Kasumi-1 (cell line): ENCODE results near the gene CDC42BPB.

ENCODE experiments used
- DNase-seq, 2 experiments: peaks; one replicate each; lab custom pipeline; 2025; lab: John Stamatoyannopoulos, UW

Gene CDC42BPB

GRCh38 chr14:102943454-102943853 lies 113.9 kb downstream of the CDC42BPB start:
- DNase-seq = no peak

GRCh38 chr14:102942069-102942468 lies 115.3 kb downstream of the CDC42BPB start:
- DNase-seq = no peak

DNA sequence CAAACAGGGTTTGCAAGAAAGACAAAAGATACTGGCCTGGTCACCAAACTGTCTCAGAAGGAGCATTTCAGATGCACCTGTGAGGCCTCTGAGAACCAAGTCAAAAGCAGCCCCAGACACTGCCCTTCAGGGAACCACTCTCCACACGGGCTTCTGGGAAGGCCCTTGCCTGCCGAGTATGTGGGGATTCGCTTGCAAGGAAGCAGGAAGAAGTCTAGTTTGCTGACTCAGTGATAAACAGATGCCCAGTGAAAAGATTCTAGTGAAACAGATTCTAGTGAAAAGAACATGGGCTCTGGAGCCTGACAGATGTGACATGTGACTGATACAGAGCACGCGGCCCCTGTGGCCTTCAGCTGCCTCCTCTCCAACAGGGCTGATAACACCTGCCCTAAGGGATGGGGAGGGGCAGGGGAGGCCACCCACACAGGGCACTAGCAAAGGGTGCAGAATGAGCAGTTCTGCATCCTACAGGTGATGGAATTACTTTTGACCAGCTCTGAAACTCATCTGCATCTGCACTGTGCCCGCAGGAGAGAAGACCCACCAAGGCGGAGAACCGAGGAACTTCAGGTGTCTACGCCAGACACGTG lies 115.8 kb downstream of the CDC42BPB start:
- DNase-seq = no peak

DNA sequence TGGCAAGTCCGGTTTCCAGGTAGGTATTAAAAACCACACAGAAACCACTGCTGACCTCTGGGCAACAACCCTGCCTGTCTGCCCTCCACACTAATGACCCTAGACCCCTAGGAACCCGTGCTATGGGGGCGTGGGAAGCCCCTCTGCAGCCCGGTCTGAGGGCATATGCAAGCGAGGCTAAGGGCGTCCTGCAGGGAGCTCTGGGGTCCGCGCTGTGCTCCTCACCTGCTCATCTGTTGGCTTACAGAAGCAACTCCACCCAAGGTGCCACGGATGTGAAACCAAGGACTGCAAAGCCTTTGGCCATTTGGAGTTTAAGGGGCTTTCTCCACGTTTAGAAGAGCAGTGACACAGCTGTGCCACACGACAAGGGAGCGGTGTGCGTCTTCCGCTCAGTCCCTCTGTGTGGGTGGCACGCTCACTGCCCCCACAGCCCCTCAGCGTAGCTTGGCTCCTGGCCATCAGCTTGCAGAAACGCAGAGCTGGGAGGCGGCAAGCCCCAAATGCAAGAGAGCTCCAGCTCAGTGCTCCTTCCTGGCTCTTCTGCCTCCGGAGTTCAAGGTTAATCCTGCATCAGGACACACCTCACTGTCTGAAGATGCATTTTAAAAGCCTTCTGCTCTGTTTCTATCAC lies 116.5 kb downstream of the CDC42BPB start:
- no peak for DNase-seq

DNA sequence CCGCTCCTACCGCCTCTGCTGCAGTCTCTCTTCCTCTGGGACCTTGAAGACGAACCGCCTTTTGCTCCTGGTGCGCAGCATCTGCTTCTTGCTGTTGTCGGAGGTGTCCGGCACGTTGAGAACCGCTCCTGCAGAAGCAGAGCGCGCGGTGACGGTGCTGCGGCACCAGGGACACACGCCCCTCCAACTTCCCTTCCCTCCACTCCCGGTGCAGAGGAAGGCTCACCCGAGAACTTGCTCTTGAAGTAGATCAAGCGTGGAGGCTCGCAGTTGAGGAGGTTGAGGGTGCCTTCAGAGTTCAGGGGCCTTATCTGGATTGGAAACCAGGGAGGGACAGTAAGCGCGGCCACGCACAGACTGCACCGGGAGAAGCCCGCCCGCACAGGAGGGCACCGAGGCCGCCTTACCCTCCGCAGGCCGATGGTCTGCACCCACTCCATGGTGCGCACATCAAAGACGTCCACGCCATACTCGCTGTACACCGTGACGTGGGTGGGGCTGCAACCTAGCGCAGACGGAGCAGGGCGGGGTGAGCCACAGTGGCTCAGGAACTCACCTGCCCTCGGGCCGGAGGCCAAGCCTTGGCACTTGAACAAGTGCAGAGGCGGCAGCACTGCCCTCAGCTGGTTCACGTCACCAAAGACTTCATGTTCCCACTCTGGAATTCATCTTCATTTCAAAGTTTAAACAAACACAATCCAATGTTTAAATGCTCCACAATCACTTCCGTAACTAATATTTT lies 117.4 kb downstream of the CDC42BPB start:
- no peak for DNase-seq

- no peak for DNase-seq
Measured at GRCh38 chr14:102939329-102939728, 118.0 kb downstream of the CDC42BPB start.

DNA sequence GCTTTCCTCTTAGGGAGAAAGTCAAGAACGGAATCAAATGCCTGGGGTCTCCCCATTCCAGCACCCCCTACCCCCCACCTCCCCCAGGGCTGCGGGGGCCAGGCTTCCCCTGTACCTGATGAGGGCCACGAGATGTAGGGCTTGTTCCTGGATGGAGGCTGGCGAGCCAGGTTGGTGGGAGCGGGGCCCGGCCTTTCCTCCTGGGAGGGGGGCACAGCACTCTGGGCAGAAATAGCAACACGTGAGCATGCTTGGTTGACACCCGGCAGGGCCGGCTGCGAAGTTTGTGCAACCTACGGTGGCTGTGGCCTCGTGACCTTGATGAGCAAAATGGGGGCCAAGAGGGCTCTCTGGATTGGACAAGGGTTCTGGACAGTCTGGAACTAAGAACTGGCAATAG lies 119.2 kb downstream of the CDC42BPB start:
- no peak for DNase-seq

DNA sequence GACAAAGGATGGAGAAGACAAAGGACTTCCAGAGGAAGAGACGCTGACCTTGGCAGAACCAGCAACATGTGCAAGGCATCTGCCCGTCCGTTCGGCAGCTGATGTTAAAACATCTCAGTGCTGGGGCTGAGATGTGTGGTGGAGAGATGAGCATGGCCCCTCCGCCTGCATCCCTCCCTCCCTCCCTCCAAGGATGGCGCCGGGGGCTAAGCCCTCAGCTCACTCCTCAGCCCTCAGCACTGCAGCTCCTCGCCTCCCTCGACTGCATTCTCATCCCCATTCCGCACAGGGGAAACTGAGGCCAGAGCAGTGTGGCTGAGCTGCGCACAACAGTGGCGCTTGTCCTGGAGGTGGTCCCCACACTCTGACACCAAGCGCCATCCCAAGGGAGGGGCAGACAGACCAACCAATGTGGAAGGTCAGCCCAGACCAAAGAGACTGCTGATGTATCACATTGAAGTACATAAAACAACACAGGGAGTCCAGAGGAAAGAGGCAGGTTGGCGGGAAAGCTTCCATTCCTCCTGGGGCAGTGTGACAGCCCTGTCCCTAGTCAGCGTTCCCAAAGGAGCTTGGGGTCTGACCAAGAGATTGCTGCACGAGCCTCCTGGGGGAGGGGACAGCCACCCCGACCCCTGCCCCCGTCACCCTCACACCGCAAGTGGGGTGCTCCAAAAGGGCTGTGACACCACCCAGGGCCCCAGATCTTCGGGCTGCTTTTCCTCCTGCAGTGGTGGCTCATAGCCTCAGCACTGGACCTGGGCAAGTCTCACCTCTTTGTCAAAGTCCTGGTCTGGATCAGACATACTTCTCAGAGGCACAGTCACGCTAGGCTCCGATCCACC lies 119.8 kb downstream of the CDC42BPB start:
- no peak for DNase-seq

DNA sequence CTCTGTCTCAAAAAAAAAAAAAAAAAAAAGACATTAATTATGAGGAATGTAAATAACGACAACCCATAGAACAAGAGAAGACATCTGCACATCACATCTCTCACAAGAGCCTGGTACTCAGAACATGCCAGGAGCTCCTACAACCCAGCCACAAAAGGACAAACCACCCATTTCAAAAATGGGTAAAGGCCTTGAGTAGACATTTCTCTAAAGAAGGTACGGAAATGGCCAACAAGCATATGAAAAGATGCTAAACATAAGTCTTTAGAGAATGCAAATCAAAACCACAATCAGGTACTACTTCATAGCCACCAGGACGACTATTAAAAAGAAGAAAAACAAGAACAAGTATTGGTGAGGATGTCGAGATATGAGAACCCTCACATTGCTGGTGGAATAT lies 121.6 kb downstream of the CDC42BPB start:
- DNase-seq = no peak

DNA sequence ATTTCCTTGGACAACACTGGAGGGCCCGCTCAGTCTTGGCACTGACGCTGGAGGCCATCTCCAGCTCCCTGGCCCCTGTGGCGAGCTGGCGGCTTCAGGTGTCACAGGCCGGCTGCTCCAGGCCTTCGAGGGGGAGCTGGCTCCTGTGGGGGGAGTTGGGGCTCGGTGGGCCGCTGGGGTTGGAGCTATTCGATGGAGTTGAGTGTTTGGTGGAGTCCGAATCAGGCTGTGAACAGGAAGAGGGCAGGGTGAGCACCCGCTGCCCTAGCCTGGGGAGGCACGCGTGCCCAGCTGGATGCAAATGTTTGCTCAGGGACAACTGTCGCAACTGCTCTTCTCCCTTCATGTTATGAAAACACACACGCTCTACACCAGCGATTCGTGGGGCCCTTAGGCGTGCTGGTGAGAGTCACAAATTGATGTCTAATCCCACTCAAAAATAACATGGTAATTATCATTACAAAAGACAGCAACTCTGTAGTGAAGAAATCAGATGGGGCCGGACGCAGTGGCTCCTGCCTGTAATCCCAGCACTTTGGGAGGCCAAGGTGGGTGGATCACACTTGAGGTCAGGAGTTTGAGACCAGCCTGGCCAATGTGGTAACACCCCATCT lies 123.6 kb downstream of the CDC42BPB start:
- DNase-seq = no peak

DNA sequence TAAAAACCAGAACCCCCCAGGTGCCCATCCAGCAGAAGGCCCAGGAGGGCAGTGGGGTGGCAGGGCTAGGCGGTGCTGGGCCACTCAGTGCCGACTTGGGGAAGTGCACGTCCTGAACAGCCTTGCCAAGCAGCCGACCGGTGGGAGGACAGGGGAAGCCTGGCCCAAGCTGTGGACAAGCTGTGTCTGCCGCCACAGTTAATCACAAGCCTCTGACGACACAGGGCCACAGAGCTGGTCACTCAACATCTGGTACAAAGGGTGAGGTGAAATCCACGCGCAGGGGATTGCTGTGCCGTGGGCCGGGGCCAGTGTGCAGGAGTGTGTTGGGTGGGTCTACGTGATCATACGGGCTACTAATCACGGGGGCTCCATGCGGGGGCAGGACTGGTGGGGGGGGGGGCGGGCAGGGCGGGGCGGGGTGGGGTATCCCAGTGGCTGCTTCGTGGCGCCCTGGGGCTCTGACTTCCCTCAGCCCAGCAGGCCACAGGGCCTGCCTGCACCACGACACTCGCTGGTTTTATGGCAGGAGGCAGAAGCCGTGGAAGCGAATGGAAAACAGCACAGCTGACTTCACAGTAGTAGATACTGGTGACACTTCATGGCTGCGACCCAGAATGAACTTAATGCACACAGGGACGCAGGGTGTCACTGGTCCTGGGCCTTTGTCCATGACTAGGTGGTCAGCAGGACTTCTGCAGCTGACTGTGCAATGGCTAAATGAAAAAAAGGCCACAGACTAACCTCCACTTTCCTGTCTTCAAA lies 124.7 kb downstream of the CDC42BPB start:
- no peak for DNase-seq

GRCh38 chr14:102931580-102932285 lies 125.6 kb downstream of the CDC42BPB start:
- no peak for DNase-seq

- no peak for DNase-seq
Measured at GRCh38 chr14:102930753-102931579, 126.4 kb downstream of the CDC42BPB start.

DNA sequence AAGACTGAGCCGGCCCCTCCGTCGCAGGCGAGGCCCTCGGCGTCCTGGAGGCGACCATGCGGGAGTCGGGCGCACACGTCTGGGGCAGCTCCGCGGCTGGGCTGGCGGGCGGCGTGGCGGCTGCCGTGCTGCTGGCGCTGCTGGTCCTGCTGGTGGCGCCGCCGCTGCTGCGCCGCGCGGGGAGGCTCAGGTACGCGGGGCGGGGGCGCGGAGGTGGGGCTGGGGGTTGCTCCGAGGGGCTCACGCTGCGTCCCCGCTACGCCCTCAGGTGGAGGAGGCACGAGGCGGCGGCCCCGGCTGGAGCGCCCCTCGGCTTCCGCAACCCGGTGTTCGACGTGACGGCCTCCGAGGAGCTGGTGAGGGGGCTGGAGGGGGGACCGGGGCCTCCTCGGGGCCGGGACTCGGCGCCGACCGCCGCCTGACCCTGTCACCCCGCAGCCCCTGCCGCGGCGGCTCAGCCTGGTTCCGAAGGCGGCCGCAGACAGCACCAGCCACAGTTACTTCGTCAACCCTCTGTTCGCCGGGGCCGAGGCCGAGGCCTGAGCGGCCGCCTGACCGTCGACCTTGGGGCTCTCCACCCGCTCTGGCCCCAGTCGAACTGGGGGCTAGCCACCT lies 127.1 kb downstream of the CDC42BPB start:
- no peak for DNase-seq

DNA sequence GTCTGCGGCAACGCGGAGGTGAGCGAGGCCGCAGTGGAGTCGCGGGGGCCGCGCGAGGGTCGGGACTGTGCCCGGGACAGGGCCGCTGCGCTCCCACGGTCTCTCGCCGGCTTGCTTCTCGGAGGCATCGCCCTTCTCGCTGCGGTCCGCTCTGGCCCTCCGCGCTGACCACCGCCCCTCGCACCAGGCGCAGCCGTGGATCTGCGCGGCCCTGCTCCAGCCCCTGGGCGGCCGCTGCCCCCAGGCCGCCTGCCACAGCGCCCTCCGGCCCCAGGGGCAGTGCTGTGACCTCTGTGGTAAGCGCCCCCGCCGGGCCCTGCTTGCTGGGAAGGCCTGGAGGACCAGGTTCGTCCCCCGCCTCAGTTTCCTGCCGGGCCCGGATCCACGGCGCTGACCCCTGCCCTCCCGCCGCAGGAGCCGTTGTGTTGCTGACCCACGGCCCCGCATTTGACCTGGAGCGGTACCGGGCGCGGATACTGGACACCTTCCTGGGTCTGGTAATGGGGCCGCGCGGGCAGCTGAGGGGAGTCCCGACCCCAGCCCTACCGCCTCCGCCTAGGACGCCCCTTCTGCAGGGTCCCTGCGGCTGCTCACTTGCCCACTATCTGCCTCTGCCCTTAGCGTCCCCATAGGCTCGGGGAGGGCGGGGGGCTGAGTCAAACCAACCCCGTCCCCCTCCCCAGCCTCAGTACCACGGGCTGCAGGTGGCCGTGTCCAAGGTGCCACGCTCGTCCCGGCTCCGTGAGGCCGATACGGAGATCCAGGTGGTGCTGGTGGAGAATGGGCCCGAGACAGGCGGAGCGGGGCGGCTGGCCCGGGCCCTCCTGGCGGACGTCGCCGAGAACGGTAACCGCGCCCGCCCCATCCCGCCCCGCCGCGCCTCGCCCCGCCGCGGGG lies 127.9 kb downstream of the CDC42BPB start:
- no peak for DNase-seq

DNA sequence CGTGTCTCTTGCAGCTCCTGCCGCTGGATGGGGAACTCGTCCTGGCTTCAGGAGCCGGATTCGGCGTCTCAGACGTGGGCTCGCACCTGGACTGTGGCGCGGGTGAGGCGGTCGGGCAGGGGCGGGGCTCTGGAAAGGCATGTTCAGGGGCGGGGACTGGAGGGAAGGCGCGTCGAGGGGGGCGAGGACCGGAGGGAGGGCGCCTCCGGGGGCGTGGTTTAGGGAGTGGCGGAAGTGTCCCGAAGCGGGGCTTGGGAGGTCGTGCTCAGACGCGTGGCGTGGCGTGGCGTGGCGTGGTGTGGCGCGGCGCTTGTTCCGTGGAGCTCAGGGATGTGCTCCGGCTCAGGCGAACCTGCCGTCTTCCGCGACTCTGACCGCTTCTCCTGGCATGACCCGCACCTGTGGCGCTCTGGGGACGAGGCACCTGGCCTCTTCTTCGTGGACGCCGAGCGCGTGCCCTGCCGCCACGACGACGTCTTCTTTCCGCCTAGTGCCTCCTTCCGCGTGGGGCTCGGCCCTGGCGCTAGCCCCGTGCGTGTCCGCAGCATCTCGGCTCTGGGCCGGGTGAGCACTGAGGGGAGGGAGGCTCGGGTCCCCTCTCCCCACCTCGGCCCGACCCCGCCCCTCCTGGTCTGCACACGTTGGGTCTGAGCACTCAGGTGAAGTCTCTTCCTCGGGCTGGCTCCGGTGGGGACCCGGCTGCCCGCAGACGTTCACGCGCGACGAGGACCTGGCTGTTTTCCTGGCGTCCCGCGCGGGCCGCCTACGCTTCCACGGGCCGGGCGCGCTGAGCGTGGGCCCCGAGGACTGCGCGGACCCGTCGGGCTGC lies 128.7 kb downstream of the CDC42BPB start:
- peak; percentile 72 to 76 for DNase-seq

DNA sequence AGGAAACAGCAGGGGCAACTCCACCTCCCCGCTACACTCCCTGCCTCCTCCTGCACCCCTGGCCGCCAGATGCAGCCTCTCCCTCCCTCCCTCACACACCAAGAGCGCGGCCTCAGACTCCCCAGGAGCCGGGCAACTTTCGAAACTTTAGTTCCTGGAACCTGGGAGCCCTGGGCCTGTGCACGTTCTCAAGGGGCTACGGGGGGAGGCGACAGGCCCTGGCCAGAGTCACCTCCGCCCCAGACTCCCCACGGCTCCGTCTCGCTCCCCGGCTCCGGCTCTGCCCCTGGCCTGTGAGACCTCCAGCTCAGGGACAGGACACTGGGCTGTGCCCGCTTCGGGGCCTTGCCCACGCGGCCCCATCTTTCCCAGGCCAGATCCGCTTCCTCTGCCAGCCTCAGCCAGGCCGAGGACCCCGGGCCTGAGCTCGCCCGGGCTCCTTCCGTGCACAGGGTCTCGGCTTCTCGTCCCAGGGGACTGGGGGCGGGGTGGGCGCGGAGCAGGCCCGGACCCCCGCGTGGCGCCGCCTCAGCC lies 129.4 kb downstream of the CDC42BPB start:
- peak; percentile 27 to 30 for DNase-seq
